22Rv1 (cell line): ENCODE results near the gene STK17A.

Source experiments
- CTCF ChIP-seq: fragments of 450-650 bp; IDR thresholded peaks from 2 replicates; pipeline ENCODE4 v1.5.1; 2017; ENCODE audit warnings: mild to moderate bottlenecking
- ZFX ChIP-seq: fragments of 450-650 bp; IDR thresholded peaks from 2 replicates; pipeline ENCODE4 v1.6.1; 2017; ENCODE audit warnings: antibody characterized with exemption, borderline replicate concordance

GRCh38 chr7:43552122-43552521, 30.8 kb upstream of the STK17A start:
- TF ChIP-seq CTCF = no peak
- TF ChIP-seq ZFX = no peak
